DLD1 (cell line): ENCODE data around the gene MGRN1.

Experiments used
- in situ Hi-C: cut with HindIII; loops from 2 replicates; pipeline ENCODE4 v1.10.0; 2017; ENCODE audit warnings: low sequenced_read_pairs

Gene MGRN1

DNA sequence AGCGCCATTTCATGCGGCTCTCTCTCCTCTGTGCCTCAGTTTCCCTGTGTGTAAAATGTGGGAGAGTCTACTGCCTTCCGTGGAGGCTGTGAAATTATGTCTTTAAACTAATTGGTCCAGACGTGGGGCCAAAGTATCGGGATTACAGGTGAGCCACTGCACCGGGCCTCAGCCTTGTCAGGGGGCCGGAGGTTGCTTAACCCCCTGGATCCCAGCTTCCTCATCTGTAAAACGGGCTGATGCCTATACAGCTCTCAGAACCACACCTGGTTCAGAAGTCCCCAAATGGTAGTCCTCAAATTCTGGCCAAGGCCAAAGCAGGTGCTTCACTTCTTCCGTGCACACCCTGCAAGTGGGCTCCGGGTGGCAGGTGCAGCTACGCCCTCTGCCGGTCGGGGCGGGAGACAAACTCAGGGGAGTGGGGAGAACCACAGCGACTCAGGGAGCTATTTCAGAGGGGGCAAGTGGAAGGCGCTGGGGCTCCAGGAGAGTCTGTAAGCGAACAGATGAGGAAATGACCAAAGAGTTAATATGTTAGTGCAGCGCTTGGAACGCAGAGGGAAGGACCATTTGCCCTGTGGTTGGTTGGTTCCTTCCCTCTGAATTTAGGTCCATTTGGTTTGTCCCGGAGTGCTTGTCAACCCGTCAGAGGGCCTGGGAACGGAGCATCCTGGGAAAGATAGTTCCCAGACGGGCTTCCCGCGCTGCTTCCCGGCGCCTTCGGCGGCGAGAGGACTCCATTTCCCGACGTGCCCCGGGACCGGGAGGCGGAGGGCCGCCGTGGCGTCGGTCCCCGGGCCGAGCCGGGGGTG lies at the start of gene MGRN1:
MGRN1 (plus strand) TSS at position 812 of the 812 bp plus-strand sequence. CDS start 135 bp downstream, outside the sequence.
- in situ Hi-C loops: no loop called here

DNA sequence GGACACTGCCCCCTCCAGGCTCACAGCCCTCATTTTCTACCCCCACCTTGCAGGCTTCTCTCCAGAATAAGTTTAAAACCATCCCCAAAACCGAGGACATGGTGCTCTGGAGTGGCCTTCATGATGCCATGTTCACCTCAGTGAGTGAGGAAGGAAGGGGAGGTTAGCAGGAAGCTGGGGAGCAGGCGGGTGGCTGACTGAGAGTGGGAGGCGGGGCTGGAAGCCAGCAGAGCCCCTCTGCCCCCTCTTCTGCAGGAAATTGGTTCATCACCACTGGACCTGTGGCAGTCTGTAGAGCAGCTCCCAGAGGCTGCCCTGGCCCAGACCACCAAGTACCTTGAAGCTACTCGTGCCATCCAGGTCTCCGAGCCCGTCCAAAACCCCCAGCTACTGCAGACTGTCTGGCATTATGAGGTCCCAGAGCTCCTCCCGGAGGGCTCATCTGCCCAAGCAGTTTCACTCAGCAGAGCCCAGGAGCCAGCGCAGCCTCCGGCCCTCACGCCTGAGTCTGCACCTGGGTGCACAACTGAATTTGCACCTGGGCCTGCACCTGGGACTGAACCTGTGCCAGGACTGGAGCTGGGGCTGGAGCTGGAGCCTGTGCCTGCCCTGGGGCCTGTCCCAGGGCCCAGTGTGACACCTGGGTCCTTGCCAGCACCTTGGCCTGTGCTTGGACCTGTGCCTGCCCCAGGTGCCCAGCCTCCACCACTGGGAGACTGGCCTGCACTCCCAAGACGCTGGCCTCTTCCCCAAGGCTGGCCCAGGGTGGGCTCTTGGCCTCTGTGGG lies 49.5 kb upstream of the MGRN1 start:
- in situ Hi-C loops: no loop called here

DNA sequence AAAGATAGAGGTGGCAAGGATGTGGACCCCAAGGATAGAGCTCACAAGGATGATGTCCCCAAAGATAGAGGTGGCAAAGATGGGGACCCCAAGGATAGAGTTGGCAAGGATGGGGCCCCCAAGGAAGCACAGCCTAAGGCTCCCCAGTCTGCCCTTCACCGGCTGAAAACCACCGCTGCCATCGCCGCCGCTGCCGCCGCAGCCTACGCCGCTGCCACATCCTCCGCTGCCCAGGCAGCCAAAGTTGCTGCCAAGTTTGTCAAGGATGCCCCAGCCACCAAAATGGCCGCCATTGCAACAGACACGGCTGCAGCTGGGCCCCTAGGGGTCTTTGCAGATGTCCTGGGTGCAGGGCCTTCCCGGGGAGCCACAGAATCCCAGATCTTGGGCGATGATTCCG lies 48.6 kb upstream of the MGRN1 start:
- in situ Hi-C loops: no loop called here

DNA sequence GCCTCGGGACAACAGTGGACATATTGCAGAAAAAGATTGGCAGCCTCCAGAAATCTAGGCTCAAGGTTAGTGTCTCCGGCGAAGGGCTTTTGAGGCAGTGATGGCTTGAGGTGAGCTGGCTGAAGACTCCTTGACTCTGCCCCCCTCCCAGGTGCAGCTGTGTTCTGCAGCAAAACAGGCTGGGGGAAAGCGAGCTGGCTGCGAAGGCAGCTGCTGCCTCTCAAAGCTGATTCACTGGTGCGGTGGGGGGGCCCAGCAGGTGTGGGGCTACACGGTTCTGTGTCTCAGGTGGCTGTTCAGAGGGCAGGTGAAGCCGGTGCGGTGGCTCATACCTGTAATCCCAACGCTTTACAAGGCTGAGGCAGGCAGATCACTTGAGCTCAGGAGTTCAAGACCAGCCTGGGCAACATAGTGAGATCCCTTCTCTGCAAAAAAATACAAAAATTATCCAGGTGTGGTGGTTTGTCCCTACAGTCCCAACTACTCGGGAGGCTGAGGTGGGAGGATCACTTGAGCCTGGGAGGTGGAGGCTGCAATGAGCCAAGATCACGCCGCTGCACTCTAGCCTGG lies 45.6 kb upstream of the MGRN1 start:
- in situ Hi-C loops: no loop called here

DNA sequence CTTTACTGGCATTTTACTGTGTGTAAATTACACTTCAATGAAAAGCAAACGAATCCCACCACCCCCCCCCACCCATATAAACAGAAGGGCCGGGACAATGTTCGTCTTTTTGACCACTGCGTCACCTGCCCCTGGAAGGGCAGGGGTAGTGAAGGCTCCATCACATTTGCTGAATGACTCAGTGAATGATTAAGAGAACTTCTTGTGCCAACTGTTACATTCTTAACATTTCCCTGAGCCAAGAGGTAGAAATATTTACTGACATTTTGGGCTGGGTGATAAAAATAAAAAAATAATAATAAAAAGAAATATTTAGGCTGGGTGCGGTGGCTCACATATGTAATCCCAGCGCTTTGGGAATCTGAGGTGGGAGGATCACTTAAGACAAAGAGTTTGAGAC lies 44.4 kb upstream of the MGRN1 start:
- in situ Hi-C loops: no loop called here

GRCh38 chr16:4583906-4584305 lies 40.7 kb upstream of the MGRN1 start:
- in situ Hi-C loops: no loop called here

- in situ Hi-C loops: no loop called here
Measured at GRCh38 chr16:4586291-4586690, 38.3 kb upstream of the MGRN1 start.

DNA sequence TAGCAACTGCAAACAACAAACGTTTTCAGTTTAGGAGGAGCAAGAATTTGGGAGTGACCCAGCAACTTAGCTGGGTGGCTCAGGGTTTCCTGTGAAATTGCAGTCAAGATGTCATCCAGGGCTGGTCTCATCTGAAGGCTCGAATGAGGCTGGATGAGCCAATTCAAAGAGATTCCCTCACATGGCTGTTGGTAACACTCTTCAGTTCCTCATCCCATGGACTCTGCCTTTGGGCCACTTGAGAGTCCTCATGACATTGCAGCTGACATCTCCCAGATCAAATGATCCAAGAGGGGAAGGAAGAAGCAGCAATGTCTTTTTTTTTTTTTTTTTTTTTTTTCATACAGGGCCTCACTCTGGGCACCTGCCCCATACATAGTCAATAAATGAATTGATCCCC lies 36.2 kb upstream of the MGRN1 start:
- in situ Hi-C loops: no loop called here

DNA sequence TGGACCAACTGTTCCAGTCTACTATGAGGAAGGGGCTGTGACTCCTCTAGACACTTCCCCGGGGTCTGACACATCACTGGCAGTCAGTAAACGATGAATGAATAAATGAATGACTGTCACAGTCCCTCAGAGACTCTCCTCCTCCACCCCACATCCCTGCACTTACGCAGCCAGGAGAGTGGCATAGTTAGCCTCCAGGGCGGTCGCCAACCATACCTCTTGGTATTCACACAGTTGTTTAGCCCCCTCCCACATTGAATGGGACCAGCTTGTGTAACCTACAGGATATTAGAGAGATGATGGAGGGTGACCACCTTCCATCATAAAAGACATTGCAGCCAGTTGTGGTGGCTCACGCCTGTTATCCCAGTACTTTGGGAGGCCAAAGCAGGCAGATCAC lies 35.7 kb upstream of the MGRN1 start:
- in situ Hi-C loops: no loop called here

DNA sequence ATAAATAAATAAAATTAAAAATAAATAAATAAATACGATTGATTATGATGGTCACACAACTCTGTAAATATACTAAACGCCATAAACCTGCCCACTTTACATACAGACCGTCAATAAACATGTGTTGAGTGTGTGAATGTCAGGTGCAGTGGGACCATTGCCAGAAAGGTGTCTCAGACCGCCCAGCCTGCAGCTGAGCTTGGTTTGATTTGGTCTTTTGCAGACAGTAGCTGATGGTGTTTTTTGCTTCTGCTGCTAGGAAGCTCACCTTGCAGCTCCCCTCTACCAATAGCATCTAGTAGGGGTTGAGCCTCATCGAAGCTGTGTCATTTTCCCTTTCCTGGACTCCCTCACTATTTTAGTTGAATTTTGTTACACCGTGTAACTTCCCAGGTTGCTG lies 33.4 kb upstream of the MGRN1 start:
- in situ Hi-C loops: no loop called here

- in situ Hi-C loops: no loop called here
Measured at GRCh38 chr16:4591706-4592470, 32.7 kb upstream of the MGRN1 start.

GRCh38 chr16:4593086-4593485 lies 31.5 kb upstream of the MGRN1 start:
- in situ Hi-C loops: no loop called here

DNA sequence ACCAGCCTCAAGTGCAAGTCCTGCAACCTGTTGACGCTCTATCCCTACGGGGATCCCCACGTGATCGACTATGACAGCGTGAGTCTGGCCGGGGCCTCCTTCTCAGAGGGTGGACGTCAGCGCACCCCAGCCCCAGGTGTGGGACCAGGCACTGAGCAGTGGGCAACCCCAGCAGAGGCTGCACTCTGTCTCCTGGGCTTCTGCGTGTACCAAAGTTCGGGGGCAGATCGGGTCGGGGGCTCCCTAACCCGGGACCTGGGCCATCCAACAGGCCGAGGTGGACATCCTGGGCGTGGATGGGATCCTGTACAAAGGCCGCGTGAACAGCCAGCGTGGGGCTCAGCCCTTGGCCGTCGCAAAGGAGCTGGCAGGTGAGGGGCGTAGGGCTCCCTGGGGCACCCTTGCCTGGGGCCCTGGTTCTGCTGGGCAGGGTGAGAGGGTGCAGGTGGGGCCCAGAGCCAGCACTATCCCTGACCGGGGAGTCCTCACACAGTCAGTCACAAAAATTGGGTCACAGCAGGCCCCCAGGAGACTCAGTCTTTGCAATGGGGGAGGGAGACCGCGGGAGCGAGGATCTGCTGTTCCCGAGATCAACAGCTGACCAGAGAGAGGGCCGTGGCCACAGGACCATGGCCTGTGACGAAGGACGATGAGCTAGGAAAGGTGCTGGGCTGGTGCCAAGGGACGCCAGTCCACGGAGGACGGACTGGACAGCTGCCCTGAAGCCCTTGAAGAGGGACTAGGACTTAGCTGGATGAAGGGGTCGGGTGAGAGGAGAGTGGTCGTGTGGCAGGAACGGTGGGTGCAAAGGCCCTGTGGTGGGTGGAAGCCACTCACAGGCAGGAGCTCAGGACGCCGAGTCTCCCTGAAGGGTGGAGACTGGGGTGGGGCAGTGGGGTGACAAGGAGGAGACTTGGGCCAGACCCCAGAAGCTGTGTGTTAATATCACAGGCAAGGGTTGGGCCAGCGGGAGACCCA lies 29.9 kb upstream of the MGRN1 start:
- in situ Hi-C loops: no loop called here

DNA sequence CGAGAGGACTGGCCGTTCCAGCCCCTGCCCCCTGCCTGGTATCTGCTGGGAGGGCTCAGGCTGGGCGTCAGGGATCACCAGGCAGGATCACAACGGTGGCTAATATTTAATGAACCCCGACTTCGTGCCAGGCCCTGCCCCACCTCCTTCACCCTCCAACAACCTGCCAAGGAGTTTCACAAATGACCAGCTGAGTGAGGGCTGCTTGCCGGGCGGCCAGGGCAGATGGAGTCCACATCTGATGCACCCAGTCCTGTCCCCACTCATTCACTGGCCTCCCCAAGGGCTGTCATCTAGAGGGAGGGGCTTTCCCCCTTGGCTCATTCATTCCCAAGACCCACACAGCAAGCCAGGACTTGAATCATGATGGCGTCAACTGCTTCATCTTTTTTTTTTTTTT lies 27.5 kb upstream of the MGRN1 start:
- in situ Hi-C loops: no loop called here

DNA sequence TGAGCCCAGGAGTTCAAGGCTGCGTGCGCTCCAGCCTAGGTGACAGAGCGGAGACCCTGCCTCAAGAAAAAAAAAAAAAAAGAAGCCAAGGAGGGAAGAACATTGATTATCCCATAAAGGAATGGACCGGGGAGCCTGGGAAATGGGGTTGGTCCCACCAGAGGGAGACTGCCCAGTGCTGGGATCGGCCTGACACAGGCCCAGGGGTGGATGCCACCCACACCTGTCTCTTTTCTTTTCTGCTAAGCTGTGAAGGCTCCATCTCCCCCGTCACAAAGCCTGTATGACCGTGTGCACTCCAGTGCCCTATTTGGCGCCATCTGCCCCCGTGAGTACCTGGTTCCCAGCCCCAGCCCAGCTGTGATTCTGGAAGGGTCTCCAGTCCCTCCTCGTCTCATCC lies 25.6 kb upstream of the MGRN1 start:
- in situ Hi-C loops: no loop called here

DNA sequence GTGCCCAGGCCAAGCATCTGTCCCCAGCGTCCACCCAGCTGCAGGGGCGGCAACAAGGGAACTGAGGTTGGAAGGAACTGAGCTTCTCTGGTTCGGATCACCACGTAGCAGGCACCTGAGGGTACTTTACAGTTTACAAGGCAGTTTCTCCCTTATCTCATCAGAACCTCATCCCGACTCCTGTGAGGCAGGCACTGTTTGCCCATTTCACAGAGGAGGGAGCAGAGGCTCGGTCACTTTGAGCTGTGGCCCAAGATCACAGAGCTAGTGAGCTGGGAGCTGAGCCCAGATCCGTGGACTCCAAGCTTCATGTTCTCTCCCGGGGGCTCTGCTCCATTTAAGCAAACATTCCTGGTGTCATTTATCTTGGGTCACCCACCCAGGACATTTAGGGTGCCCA lies 25.1 kb upstream of the MGRN1 start:
- in situ Hi-C loops: no loop called here

DNA sequence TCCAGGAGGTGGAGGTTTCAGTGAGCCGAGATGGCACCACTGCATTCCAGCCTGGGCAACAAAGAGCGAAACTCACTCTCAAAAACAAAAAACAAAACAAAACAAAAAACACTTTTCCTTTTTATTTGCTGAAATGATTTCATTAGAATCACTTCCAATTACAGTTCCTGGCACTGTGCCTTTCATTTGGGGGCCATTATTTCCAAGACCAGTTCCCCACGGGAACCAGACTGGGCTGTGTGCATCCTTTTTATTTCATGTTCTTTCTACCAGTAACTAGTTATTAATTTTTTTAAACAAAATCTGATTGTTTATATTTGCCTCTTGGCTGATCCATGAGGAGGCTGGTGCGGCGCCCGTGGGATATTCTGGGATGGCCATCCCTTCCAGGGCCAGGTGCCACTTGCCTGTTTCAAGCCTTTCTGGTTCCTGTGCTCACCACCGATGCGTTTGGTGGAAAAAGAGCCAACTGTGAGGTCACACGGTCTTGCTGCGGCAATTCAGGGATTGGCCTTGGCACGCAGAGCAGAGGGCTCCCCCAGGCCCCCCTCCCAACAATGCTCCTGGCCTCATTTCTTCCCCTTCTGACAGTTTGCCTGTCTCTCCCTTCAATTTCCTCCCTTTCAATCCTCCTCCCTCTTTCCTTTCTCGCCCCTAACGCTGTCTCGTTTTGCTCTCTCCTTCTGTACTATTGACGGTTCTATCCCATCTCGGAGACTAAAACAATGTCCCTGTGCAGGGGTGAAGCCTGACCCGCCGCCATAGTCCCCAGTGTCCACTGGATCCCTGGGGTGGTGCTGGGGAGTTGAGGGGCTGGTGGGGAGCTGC lies 23.4 kb upstream of the MGRN1 start:
- in situ Hi-C loops: no loop called here

DNA sequence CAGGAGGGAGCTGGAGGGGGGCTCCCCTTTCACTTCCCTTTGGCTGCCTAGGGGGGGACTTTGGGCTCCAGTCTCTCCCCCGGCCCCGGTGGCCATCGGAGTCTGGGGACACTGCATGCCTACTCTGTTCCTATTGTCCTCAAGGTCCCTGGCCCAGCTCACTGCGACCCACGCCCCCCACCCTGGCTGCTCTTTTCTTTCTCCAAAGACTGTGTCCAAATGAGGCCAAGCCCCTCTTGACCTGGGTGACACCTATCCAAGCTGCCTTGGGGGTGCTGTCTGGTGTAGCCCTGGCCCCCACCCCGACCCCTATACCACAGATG lies 22.8 kb upstream of the MGRN1 start:
- in situ Hi-C loops: no loop called here

- in situ Hi-C loops: no loop called here
Measured at GRCh38 chr16:4602331-4602730, 22.3 kb upstream of the MGRN1 start.
